MG63 (cell line): ENCODE measurements around the gene MAP7. TPM values are rescaled to one million over a fixed set of nuclear protein-coding genes. Genes with fewer than 3 reads are reported as not detected.
"Not testable (repeated sequence)": the region's sequence is repeated elsewhere in the genome, so short reads cannot be mapped to it uniquely, and the experiment has no call there.

Source experiments
- DNase-seq: peaks from one replicate; pipeline ENCODE4 v3.0.0-alpha.2; 2020
- H3K27me3 ChIP-seq: fragments of 250-450 bp; sonication (Bioruptor Pico); 2 replicates; pipeline ENCODE4 v1.5.1; 2020; ENCODE audit warnings: mild to moderate bottlenecking, moderate library complexity
- H3K36me3 ChIP-seq: fragments of 250-450 bp; sonication (Bioruptor Pico); 2 replicates; pipeline ENCODE4 v1.5.1; 2020; ENCODE audit warnings: mild to moderate bottlenecking, moderate library complexity
- H3K4me3 ChIP-seq: fragments of 250-450 bp; sonication (Bioruptor Pico); 2 replicates; pipeline ENCODE4 v1.5.1; 2020; ENCODE audit warnings: mild to moderate bottlenecking, moderate library complexity
- H3K9me3 ChIP-seq: fragments of 250-450 bp; sonication (Bioruptor Pico); 2 replicates; pipeline ENCODE4 v1.5.1; 2020; ENCODE audit warnings: mild to moderate bottlenecking, moderate library complexity
- total RNA-seq: library from RNA; depleted of rRNA; stranded (reverse); fragments of >200 nt; shearing (Covaris generic); gene quantifications from 2 replicates; pipeline ENCODE4 v1.2.3, GENCODE V29; 2014; ENCODE audit warnings: low replicate concordance

Gene MAP7
- total RNA-seq, 1 experiment from 2014 or later, result not detected

DNA sequence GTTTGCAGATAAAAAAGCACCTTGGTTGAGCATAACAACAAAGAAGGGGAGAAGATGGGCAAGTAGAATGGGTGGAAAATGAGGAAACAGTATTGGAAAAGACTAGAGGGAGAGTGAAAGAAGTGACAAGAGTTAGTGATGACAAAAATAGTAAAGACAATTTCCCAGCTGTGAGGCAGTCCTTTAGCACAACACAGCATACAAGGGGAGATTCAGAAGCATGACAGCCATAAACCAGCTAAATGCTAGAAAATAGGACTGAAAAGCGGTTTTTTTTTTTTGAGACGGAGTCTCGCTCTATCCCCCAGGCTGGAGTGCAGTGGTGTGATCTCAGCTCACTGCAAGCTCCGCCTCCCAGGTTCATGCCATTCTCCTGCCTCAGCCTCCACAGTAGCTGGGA lies 174.4 kb downstream of the MAP7 start:
- not testable (repeated sequence) for H3K36me3 ChIP-seq, H3K9me3 ChIP-seq, H3K4me3 ChIP-seq, H3K27me3 ChIP-seq, DNase-seq

GRCh38 chr6:136371959-136372358 lies 178.3 kb downstream of the MAP7 start:
- no peaks in the 10 kb centered on the region for H3K36me3 ChIP-seq
- peaks cover 2% of the 10 kb centered on the region for H3K27me3 ChIP-seq
- no peak overlapping the region for H3K4me3 ChIP-seq
- DNase-seq, result no peak
- no peaks in the 10 kb centered on the region for H3K9me3 ChIP-seq

DNA sequence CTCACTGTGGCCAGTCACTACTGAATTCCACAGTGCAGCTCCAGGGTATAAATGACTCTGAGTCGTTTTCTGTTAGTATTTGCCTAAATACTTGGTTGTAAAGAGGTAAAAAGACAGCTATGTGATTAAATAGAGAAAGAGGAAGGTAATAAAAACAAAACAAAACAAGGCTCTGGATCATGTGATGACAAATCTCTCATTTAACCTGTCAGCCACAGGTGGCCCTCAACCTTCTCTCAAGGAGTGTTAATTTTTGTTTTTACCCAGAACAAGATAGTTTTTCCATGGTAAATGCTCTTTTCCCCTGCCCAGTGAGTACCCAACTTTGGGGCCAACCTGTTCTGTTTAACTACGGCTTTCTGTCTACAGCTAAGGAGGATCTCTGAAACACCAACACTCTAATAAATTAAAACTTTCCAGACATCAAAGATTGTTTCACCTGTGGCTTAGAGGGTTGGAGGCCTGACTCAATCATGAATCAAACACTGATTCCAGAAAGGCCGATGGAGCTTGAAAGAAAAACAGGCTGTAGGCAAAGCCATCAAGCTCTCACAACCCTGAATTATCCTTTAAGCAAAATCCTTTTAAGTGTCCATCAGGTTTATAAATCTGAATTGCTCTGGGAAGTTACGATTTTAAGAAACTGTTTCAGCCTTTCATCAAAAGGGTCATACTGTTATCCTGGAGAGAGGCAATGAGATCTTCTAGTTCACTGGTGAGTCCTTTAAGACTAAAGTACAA lies 179.1 kb downstream of the MAP7 start:
- no peaks in the 10 kb centered on the region for H3K36me3 ChIP-seq
- no peak overlapping the region for H3K4me3 ChIP-seq
- peaks cover 2% of the 10 kb centered on the region; the same call in 1 of the 2 replicates for H3K27me3 ChIP-seq
- H3K9me3 ChIP-seq, result no peaks in the 10 kb centered on the region
- no peak for DNase-seq

DNA sequence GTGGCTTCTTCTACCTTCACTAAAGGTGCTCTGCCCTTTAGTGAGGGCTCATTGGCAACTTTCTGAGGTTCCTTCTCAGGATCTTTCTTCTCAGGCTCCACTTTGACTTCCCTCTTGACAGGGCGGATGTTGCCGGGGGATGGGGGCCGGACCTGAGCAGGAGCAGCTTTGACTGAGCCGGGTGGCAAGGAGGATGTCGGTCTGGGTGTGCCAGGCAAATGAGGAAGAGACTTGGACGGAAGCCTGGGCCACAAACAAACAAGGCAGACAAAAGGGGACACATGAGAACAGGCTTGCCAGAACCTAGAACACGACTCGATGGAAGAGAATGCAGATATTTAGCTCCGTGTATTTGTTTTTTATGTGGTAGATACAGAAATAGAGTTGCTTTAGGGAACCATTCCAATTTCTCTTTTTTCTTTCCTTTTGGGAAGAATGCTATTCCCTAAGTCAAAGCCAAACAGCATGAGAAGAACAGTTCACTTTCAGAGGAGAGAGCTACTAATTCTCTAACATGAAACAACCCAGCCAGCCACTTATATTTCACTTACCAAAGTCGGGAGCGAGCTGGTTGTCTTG lies 184.4 kb downstream of the MAP7 start:
- no peaks in the 10 kb centered on the region for H3K9me3 ChIP-seq
- no peak overlapping the region for H3K4me3 ChIP-seq
- no peak for DNase-seq
- H3K36me3 ChIP-seq, result no peaks in the 10 kb centered on the region
- no peaks in the 10 kb centered on the region; the same call in 1 of the 2 replicates for H3K27me3 ChIP-seq

GRCh38 chr6:136362421-136363356 lies 187.5 kb downstream of the MAP7 start:
- Histone ChIP-seq H3K4me3 (no peak overlapping the region), H3K27me3 (peaks cover 4% of the 10 kb centered on the region)
- DNase-seq, result no peak

DNA sequence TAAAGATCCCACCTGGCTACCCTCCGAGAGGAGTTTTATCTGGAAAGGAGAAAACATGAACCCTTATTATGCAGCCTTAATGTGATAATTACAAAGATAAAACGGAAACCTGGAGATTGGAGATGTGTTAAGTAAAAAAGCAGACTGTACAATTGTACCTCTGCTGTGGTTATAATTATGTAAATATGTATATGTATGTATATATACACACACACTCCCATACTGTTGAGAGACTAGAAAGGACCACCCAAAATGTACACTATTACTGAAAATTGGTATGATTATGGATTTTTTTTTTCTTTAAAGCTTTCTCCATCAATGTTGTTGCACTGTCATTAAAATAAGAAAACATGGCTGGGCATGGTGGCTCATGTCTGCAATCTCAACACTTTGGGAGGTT lies 188.4 kb downstream of the MAP7 start:
- no peak for DNase-seq
- Histone ChIP-seq H3K4me3 (no peak overlapping the region), H3K36me3 (no peaks in the 10 kb centered on the region), H3K27me3 (peaks cover 4% of the 10 kb centered on the region), H3K9me3 (no peaks in the 10 kb centered on the region)

More at GRCh38 chr6:136362421-136363356, 187.5 kb downstream of the MAP7 start:
- no peaks in the 10 kb centered on the region for H3K36me3 ChIP-seq
- H3K9me3 ChIP-seq, result no peaks in the 10 kb centered on the region

DNA sequence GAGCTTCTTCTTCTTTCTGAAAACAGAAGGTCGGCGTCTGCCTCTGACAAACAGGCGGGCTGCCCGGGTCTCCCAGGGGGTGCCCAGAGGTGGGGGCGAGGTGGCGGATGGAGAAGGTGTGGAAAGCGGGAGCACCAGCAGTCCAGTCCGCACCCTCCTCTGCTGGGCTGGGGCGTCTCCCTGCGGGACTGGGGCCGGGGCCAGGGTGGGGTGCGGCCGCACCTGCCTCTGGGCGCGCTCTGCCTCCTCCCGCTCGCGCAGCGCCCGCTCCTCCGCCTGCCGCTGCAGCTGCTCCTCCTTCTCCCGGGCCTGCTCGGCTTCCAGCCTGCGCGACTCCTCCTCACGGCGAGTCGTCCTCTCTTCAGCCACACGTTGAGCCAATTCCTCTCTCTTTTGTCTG lies 189.4 kb downstream of the MAP7 start:
- Histone ChIP-seq H3K9me3 (no peaks in the 10 kb centered on the region), H3K27me3 (peaks cover 4% of the 10 kb centered on the region; the same call in 1 of the 2 replicates), H3K4me3 (no peak overlapping the region), H3K36me3 (no peaks in the 10 kb centered on the region)
- DNase-seq, result no peak

GRCh38 chr6:136359851-136360250 lies 190.4 kb downstream of the MAP7 start:
- Histone ChIP-seq H3K36me3 (no peaks in the 10 kb centered on the region), H3K4me3 (no peak overlapping the region), H3K27me3 (peaks cover 4% of the 10 kb centered on the region; the same call in 1 of the 2 replicates), H3K9me3 (no peaks in the 10 kb centered on the region)
- no peak for DNase-seq

DNA sequence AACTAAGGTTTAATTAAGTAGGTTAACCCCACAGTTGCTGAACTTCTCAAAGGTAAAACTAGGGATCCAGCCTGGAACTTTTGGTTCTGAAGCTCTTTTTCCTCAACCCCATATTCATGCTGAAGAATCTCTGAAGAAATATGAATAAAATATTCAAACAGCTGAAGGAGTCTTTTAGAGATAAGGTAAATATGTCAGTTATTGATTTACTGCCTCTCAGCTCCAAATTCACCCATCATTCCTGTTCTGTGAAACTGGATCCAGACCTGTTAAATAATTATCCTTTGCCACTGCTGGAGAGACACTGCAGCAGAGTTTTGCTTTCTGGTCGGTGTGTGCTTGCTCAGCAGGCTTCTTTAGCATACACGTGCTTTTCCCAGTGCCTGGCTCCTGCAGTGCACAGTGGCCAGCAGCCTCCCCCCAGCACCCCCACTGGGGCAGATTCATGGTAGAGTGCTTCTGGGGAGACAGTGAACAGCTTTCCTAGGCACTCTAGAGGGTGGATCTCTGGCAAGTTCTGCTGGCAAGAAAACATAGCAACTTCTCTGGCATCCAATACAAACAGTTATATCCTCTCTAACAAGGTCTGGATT lies 198.6 kb downstream of the MAP7 start:
- Histone ChIP-seq H3K9me3 (no peaks in the 10 kb centered on the region), H3K27me3 (peaks cover 8% of the 10 kb centered on the region; the same call in 1 of the 2 replicates), H3K4me3 (no peak overlapping the region), H3K36me3 (no peaks in the 10 kb centered on the region)
- DNase-seq, result no peak

- H3K4me3 ChIP-seq, result no peak overlapping the region
- H3K36me3 ChIP-seq, result no peaks in the 10 kb centered on the region
- no peak for DNase-seq
- peaks cover 8% of the 10 kb centered on the region; the same call in 1 of the 2 replicates for H3K27me3 ChIP-seq
- no peaks in the 10 kb centered on the region for H3K9me3 ChIP-seq
These were observed 199.3 kb downstream of the MAP7 start for GRCh38 chr6:136350914-136351313.

DNA sequence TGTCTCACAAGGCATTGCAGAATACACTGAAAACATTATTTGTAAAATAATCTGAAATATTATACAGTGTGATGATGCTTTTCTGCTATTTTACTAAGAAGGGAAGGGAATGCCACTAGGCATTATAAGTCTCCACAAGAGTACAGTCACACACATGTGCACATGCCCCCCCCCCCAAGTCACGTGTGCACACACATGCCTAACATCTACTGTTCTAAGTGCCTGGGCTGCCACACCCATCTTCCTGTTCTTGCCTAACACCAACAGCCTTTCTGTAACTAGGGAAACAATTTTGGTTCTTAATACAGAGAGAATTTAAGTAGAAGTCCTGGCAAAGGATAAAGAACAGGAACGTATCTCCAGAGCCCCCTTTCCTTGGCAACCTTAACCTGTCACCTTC lies 202.4 kb downstream of the MAP7 start:
- DNase-seq, result no peak
- Histone ChIP-seq H3K27me3 (peaks cover 3% of the 10 kb centered on the region; the same call in 1 of the 2 replicates), H3K4me3 (no peak overlapping the region), H3K36me3 (no peaks in the 10 kb centered on the region), H3K9me3 (no peaks in the 10 kb centered on the region)

- H3K4me3 ChIP-seq, result no peak overlapping the region
- no peaks in the 10 kb centered on the region for H3K36me3 ChIP-seq
- no peaks in the 10 kb centered on the region for H3K9me3 ChIP-seq
- no peak for DNase-seq
- H3K27me3 ChIP-seq, result no peaks in the 10 kb centered on the region
These were observed 205.1 kb downstream of the MAP7 start for GRCh38 chr6:136345145-136345544.

- DNase-seq, result no peak
- Histone ChIP-seq H3K36me3 (no peaks in the 10 kb centered on the region), H3K27me3 (no peaks in the 10 kb centered on the region)
These were observed 205.8 kb downstream of the MAP7 start for GRCh38 chr6:136344420-136344819.

DNA sequence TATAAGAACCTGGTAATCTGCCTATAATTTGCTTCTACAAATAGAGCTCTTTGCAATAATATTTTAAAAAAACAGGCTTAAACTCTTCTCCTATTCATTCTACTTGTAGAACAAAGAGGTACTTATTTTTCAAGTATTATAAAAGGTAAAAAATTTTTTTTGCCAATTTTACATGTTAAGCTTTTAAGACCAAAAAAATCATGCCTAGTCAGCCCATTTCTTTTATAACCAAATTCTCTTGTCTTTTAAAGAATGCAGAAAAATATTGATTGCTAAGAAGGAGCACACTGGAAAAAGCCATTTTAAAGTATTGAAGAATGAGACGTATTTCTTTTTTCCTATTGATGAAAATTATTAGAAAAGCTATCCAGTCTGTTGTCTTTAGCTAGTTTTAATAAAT lies 206.5 kb downstream of the MAP7 start:
- Histone ChIP-seq H3K4me3 (no peak overlapping the region), H3K36me3 (no peaks in the 10 kb centered on the region), H3K27me3 (no peaks in the 10 kb centered on the region), H3K9me3 (no peaks in the 10 kb centered on the region)
- DNase-seq, result no peak

More at GRCh38 chr6:136344420-136344819, 205.8 kb downstream of the MAP7 start:
- H3K4me3 ChIP-seq, result no peak overlapping the region
- H3K9me3 ChIP-seq, result no peaks in the 10 kb centered on the region

DNA sequence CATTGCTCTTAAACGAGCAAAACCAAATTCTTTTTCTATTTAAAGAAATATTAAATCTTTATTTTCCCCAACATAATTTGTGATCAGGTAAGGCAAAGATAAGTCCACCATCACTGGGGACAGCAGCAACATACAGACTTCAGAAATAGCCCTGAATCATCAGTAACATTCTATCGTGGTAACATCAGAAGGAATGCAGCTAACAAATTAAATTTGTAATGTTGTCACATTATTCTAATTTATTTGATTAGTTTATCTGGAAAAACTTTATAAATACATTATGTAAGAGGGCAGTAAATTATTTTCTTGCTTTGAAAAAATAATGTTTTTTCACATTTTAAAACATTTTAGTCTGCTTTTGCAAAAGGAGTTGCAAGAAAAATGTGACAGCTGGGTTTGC lies 206.9 kb downstream of the MAP7 start:
- no peaks in the 10 kb centered on the region for H3K9me3 ChIP-seq
- H3K36me3 ChIP-seq, result no peaks in the 10 kb centered on the region
- H3K4me3 ChIP-seq, result no peak overlapping the region
- H3K27me3 ChIP-seq, result no peaks in the 10 kb centered on the region
- DNase-seq, result no peak

GRCh38 chr6:136341967-136342366 lies 208.3 kb downstream of the MAP7 start:
- DNase-seq, result no peak
- no peaks in the 10 kb centered on the region for H3K27me3 ChIP-seq
- no peak overlapping the region for H3K4me3 ChIP-seq
- H3K36me3 ChIP-seq, result no peaks in the 10 kb centered on the region
- no peaks in the 10 kb centered on the region for H3K9me3 ChIP-seq

DNA sequence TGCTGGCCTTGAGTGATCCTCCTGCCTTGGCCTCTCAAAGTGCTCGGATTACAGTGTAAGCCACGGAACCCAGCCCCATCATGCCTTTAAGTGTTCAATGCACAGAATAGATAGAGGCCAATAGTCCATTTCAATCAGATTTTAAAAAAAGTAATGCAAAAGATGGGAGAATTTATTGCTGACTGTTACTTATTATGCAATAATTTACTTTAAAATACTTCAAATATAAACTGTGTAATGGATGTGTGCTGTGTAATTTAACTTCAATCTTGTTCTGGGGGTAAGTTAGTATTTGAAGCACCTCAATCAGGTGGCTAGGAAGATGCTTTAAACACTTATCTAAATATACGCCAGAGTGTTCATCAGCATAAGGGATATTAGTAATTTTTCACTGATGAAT lies 208.9 kb downstream of the MAP7 start:
- Histone ChIP-seq H3K4me3 (no peak overlapping the region), H3K9me3 (no peaks in the 10 kb centered on the region), H3K36me3 (no peaks in the 10 kb centered on the region), H3K27me3 (no peaks in the 10 kb centered on the region)
- no peak for DNase-seq
